Smooth muscle cell (in vitro differentiated cells): ENCODE measurements around the gene HS3ST4. TPM values are rescaled to one million over a fixed set of nuclear protein-coding genes. Genes with fewer than 3 reads are reported as not detected.

Experiments used
- DNase-seq: peaks from one replicate; lab custom pipeline; 2025; ENCODE audit not compliant: unreplicated experiment; lab: John Stamatoyannopoulos, UW
- H2AFZ ChIP-seq: fragments of 200-600 bp; sonication (generic); 2 replicates; pipeline ENCODE4 v1.6.0; 2016; ENCODE audit warnings: antibody characterized with exemption, low read depth, mild to moderate bottlenecking
- H3F3A ChIP-seq: fragments of 200-600 bp; sonication (generic); 2 replicates; pipeline ENCODE4 v1.6.0; 2017; ENCODE audit warnings: antibody characterized with exemption, low read depth
- H3K27ac ChIP-seq: fragments of 200-600 bp; sonication (generic); 2 replicates; pipeline ENCODE4 v1.5.1; 2016; ENCODE audit warnings: low read depth, mild to moderate bottlenecking
- H3K27me3 ChIP-seq: fragments of 200-600 bp; sonication (generic); 2 replicates; pipeline ENCODE4 v1.6.1; 2016; ENCODE audit warnings: low read depth, mild to moderate bottlenecking
- H3K36me3 ChIP-seq: fragments of 200-600 bp; sonication (generic); 2 replicates; pipeline ENCODE4 v1.5.1; 2016; ENCODE audit warnings: low read depth
- H3K4me1 ChIP-seq: fragments of 200-600 bp; sonication (generic); 2 replicates; pipeline ENCODE4 v1.5.1; 2016; ENCODE audit warnings: low read depth
- H3K4me2 ChIP-seq: fragments of 200-600 bp; sonication (generic); 2 replicates; pipeline ENCODE4 v1.6.0; 2016; ENCODE audit warnings: mild to moderate bottlenecking
- H3K4me3 ChIP-seq: fragments of 200-600 bp; sonication (generic); 2 replicates; pipeline ENCODE4 v1.5.1; 2016; ENCODE audit warnings: mild to moderate bottlenecking
- H3K79me2 ChIP-seq: fragments of 200-600 bp; sonication (generic); 2 replicates; pipeline ENCODE4 v1.6.0; 2016; ENCODE audit warnings: low read depth, mild to moderate bottlenecking
- H3K9ac ChIP-seq: fragments of 200-600 bp; sonication (generic); 2 replicates; pipeline ENCODE4 v1.6.0; 2016; ENCODE audit warnings: low read depth
- H3K9me3 ChIP-seq: fragments of 200-600 bp; sonication (generic); replicated peaks from 2 replicates; pipeline ENCODE4 v1.5.1; 2016; ENCODE audit warnings: low read depth
- H4K20me1 ChIP-seq: fragments of 200-600 bp; sonication (generic); 2 replicates; pipeline ENCODE4 v1.6.0; 2016; ENCODE audit warnings: low read depth
- CTCF ChIP-seq: fragments of 200-600 bp; sonication (generic); IDR thresholded peaks from 2 replicates; pipeline ENCODE4 v1.5.1; 2017; ENCODE audit warnings: borderline replicate concordance, mild to moderate bottlenecking, antibody characterized with exemption; ENCODE audit not compliant: insufficient read depth, poor library complexity, severe bottlenecking
- WGBS: methylation state at CpG from one replicate; pipeline ENCODE4 v1.1.7; 2016; ENCODE audit warnings: low lambda C conversion rate; 5-methylcytosine and 5-hydroxymethylcytosine counted together
- polyA plus RNA-seq: library from polyadenylated mRNA; unstranded; fragments of >200 nt; fragmentation: Nextera tagmentation; extraction: Ambion mirVana; gene quantifications from 2 replicates; pipeline ENCODE4 v1.2.1, GENCODE V29; 2016
- total RNA-seq: library from RNA; depleted of rRNA; stranded (reverse); fragments of >200 nt; gene quantifications from 2 replicates; pipeline ENCODE4 v1.2.3, GENCODE V29; 2014

Gene HS3ST4
- total and polyA plus RNA-seq, 2 experiments from 2014 or later, result 0.29 to 2.2 TPM

GRCh38 chr16:25988882-25989281, 297.1 kb downstream of the HS3ST4 start:
- Histone ChIP-seq H3K4me1 (no peaks in the 10 kb centered on the region), H3K36me3 (no peaks in the 10 kb centered on the region), H3K27me3 (no peaks in the 10 kb centered on the region), H3K9ac (no peak overlapping the region), H3K9me3 (no peaks in the 10 kb centered on the region), H3K4me3 (no peak overlapping the region), H2AFZ (no peak overlapping the region), H3K79me2 (no peaks in the 10 kb centered on the region), H3K4me2 (no peak overlapping the region), H3K27ac (no peak overlapping the region), H3F3A (no peaks in the 10 kb centered on the region), H4K20me1 (no peaks in the 10 kb centered on the region)
- WGBS, result 75% methylated on average over 7 of the region's 7 CpGs
- no peak for TF ChIP-seq CTCF
- DNase-seq, result no peak

- H3K9ac ChIP-seq, result no peak overlapping the region
- H3F3A ChIP-seq, result no peaks in the 10 kb centered on the region
- no peaks in the 10 kb centered on the region for H3K27me3 ChIP-seq
- no peaks in the 10 kb centered on the region for H3K79me2 ChIP-seq
- H3K36me3 ChIP-seq, result no peaks in the 10 kb centered on the region
- no peak for TF ChIP-seq CTCF
- H4K20me1 ChIP-seq, result no peaks in the 10 kb centered on the region
- no peak overlapping the region for H2AFZ ChIP-seq
- H3K27ac ChIP-seq, result no peak overlapping the region
- no peaks in the 10 kb centered on the region for H3K9me3 ChIP-seq
- no peak overlapping the region for H3K4me2 ChIP-seq
- no peak for DNase-seq
- WGBS, result 76% methylated on average over 2 of the region's 2 CpGs
- no peak overlapping the region for H3K4me3 ChIP-seq
- H3K4me1 ChIP-seq, result no peaks in the 10 kb centered on the region
Observed at GRCh38 chr16:25996052-25996451, 304.3 kb downstream of the HS3ST4 start.

GRCh38 chr16:26005336-26005735, 313.6 kb downstream of the HS3ST4 start:
- no peak for TF ChIP-seq CTCF
- Histone ChIP-seq H3F3A (no peaks in the 10 kb centered on the region), H2AFZ (no peak overlapping the region), H3K27me3 (no peaks in the 10 kb centered on the region), H3K27ac (no peak overlapping the region), H3K4me2 (no peak overlapping the region), H3K4me1 (no peaks in the 10 kb centered on the region), H3K9me3 (no peaks in the 10 kb centered on the region), H3K36me3 (no peaks in the 10 kb centered on the region), H3K9ac (no peak overlapping the region), H3K4me3 (no peak overlapping the region), H3K79me2 (no peaks in the 10 kb centered on the region), H4K20me1 (no peaks in the 10 kb centered on the region)
- DNase-seq, result no peak
- WGBS, result 60% methylated on average over 5 of the region's 5 CpGs

GRCh38 chr16:26012376-26012775, 320.6 kb downstream of the HS3ST4 start:
- H2AFZ ChIP-seq, result no peak overlapping the region
- H3K36me3 ChIP-seq, result no peaks in the 10 kb centered on the region
- no peaks in the 10 kb centered on the region for H3K27me3 ChIP-seq
- no peak overlapping the region for H3K9ac ChIP-seq
- H3K4me1 ChIP-seq, result no peaks in the 10 kb centered on the region
- H3K79me2 ChIP-seq, result no peaks in the 10 kb centered on the region
- H3K9me3 ChIP-seq, result no peaks in the 10 kb centered on the region
- no peak overlapping the region for H3K27ac ChIP-seq
- no peak for TF ChIP-seq CTCF
- H3K4me3 ChIP-seq, result no peak overlapping the region
- no peaks in the 10 kb centered on the region for H4K20me1 ChIP-seq
- DNase-seq, result no peak
- no peak overlapping the region for H3K4me2 ChIP-seq
- no peaks in the 10 kb centered on the region for H3F3A ChIP-seq
- WGBS, result 96% methylated on average over 1 of the region's 1 CpG
